Stimulated activated naive CD8-positive, alpha-beta T cell treated with anti-CD3 and anti-CD28 coated beads, Interleukin-15, Interleukin-2, amounts not matched to agents 100 U/mL and 50 U/mL, for 24 hours (primary cell): ENCODE data around the gene DNAH10.

Experiments used
- ATAC-seq: fragments of 150-1000 bp; cut with Tn5 transposase; one replicate; pipeline ENCODE4 v1.10.0; 2021
- DNase-seq: peaks from one replicate; pipeline ENCODE4 v3.0.0; 2021

The DNAH10 gene

GRCh38 chr12:123790905-123791467 is 28.9 kb downstream of the DNAH10 start:
- no peak for DNase-seq

GRCh38 chr12:123794027-123794426 is 31.9 kb downstream of the DNAH10 start:
- DNase-seq = no peak
- no peak for ATAC-seq

More at GRCh38 chr12:123790905-123791467, 28.9 kb downstream of the DNAH10 start:
- ATAC-seq = no peak

- ATAC-seq = no peak
- no peak for DNase-seq
Measured at GRCh38 chr12:123798518-123798917, 36.4 kb downstream of the DNAH10 start.

DNA sequence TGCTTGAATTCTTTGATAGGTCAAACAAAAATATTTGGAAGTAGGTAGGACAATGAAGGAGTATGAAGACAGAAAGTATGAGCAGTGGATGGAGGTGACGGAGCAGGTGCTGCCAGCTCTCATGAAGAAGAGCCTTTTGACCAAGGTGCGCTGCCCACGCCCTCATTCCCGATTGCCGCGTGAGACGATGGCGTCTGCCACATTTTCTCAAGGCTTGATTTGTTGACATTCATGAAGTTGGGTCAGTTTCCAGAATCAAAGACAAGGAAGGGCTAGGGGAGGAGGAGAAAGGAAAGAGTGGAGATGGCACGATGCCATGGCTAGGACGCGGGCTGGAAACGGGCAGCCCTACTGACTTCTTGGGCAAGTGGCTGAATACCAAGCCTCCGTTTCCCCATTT is 37.1 kb downstream of the DNAH10 start:
- ATAC-seq = no peak
- DNase-seq = no peak

DNA sequence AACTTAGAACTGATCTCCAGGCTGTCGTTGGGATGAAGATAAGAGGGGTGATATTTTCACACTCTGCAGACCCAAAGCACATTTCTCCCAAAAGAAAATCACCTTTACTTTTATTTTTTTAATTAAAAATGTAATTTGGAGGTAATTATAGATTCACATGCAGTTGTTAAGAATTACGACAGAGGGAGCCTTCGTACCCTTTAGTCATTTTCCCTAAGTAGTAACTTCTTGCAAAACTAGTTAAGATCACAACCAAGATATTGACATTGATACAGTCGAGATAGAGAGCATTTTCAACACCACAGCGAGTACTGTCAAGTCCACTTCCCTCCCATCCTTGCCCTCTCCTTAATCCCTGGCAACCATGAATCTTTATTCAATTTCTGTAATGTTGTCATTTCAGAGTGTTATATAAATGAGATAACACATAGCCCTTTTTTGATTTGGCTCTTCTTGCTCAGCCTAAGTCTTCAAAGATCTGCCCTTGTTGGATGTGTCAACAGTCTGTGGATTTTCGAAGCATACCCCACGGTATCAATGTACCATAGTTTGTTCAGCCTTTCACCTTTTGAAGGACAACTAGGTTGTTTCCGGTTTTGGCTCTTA is 39.6 kb downstream of the DNAH10 start:
- DNase-seq = no peak

DNA sequence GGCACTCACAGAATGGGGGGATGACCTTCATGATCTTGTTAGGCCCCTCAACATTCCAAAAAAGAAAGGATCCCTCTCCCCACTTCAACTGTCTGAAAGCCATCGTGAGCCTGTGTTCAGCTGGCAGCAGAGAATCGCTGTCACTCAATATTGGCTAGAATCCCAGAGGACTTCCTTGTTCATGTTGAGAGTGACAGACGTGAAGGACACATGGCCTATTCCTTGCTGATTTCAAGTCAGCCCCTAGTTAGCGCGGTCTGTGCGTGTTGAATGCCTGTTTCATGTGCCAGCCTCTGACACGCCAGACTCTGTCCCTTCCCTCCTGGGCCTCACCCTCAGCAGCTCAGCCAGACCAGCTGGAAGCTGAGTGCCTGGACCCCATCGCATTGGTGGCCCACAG is 43.1 kb downstream of the DNAH10 start:
- ATAC-seq (no peak), DNase-seq (no peak)

More for the DNA sequence above, 39.6 kb downstream of the DNAH10 start:
- no peak for ATAC-seq

GRCh38 chr12:123807002-123807401 is 44.9 kb downstream of the DNAH10 start:
- ATAC-seq (no peak), DNase-seq (no peak)

GRCh38 chr12:123807670-123808069 is 45.6 kb downstream of the DNAH10 start:
- DNase-seq (no peak), ATAC-seq (no peak)

GRCh38 chr12:123808167-123808566 is 46.1 kb downstream of the DNAH10 start:
- DNase-seq (no peak), ATAC-seq (no peak)

DNA sequence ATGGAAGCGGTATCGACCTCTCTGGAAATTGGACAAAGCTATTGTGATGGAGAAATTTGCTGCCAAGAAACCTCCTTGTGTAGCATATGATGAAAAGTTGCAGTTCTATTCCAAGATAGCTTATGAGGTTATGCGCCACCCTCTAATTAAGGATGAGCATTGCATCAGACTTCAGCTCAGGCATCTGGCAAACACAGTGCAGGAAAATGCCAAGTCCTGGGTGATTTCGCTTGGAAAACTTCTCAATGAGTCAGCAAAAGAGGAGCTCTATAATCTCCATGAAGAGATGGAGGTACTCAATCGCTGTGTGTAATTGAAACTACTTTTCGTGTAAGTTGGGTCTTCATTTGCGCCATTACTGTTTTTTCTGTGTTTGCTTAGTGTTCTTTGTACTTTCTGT is 51.2 kb downstream of the DNAH10 start:
- ATAC-seq = no peak
- no peak for DNase-seq

- DNase-seq (no peak), ATAC-seq (no peak)
Measured at GRCh38 chr12:123815968-123816367, 53.9 kb downstream of the DNAH10 start.

- ATAC-seq = no peak
- DNase-seq = no peak
Measured at GRCh38 chr12:123816896-123817537, 54.9 kb downstream of the DNAH10 start.

- ATAC-seq = no peak
- DNase-seq = no peak
Measured at GRCh38 chr12:123822804-123823203, 60.7 kb downstream of the DNAH10 start.

DNA sequence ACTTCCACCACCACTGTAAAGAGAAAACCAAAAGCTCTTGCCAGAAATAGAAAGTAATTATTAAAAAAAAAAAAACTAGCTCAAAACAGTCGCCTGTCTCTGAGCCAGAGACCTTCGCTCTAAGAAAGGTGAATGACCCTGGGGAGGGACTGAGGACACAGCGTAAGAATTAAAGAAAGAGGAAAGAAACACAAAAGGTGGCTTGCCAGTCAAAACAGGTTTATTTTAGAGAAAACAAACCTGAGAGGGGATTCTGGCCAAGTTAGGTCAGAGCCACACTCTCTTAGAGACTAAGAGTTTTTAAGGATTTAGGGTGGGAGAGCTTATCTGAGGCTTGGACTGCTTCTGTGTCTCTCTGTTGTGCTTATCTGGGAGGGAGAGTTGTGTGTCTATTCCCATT is 66.0 kb downstream of the DNAH10 start:
- ATAC-seq (no peak), DNase-seq (no peak)

- ATAC-seq = no peak
- no peak for DNase-seq
Measured at GRCh38 chr12:123828854-123829547, 66.9 kb downstream of the DNAH10 start.

GRCh38 chr12:123829561-123829960 is 67.5 kb downstream of the DNAH10 start:
- DNase-seq (no peak), ATAC-seq (no peak)

DNA sequence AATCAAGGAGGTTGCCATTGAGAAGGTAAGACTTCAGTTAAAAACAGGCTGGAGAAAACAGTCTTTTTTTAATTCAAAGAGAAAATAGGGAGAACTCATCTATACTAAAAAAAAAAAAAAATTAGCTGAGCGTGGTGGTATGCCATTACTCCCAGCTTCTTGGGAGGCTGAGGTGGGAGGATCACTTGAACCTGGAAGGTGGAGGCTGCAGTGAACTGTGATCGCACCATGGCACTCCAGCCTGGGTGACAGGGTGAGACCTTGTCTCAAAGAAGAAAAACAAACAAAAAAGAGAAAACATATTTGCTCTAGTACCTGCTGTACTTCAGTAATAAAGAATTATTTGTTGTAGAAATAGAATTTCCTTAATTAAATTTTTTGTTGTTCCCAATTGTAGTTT is 68.6 kb downstream of the DNAH10 start:
- no peak for ATAC-seq
- no peak for DNase-seq

DNA sequence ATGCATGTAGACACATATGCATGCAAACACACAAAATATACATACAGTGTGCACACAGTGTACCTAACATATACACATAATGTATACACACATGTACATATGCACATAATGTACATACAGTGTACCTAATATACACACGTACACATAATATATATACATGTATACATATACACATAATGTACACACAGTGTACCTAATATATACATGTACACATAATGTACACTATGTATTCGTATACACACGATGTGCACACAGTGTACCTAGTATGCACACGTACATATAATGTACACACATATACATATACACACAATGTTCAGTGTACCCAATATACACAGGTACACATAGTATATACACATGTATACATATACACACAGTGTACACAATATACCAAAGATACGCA is 70.0 kb downstream of the DNAH10 start:
- DNase-seq = no peak
- ATAC-seq = no peak

- ATAC-seq (no peak), DNase-seq (no peak)
Measured at GRCh38 chr12:123833830-123834229, 71.7 kb downstream of the DNAH10 start.

DNA sequence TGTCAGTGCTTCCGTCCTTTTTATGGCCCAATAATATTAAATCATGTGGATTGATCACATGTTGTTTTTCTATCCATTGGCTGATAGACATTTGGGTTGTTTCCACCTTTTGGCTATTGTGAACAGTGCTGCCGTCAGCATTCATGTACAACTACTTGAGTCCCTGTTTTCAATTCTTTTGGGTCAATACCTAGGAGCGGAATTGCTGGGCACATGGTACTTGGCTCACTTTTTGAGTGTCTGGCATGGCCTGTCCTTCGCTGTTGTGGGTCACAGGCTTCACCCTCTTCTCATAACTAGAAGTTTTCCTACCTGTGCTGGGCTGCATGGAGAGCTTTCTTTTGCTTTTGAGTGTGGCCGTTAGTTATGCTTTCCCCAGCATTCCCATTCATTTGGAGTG is 72.7 kb downstream of the DNAH10 start:
- DNase-seq (no peak), ATAC-seq (no peak)

GRCh38 chr12:123836292-123836691 is 74.2 kb downstream of the DNAH10 start:
- DNase-seq (no peak), ATAC-seq (no peak)

DNA sequence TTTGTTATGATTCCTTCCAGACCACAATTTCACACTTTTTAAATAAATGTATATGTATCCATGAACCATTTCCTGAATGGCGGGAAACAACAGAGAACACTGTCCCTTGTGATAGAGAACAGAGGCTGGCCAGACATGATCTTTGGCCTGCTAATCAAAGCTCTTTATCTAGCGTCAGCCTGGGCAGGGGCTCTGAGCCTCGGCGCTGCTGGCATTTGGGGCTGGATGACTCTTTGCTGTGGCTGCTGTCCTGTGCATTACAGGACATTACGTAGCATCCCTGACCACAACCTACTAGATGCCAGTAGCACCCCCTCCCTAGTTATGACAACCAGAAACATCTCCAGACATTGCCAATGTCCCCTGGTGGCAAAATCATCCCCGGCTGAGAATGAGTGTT is 77.7 kb downstream of the DNAH10 start:
- no peak for ATAC-seq

DNA sequence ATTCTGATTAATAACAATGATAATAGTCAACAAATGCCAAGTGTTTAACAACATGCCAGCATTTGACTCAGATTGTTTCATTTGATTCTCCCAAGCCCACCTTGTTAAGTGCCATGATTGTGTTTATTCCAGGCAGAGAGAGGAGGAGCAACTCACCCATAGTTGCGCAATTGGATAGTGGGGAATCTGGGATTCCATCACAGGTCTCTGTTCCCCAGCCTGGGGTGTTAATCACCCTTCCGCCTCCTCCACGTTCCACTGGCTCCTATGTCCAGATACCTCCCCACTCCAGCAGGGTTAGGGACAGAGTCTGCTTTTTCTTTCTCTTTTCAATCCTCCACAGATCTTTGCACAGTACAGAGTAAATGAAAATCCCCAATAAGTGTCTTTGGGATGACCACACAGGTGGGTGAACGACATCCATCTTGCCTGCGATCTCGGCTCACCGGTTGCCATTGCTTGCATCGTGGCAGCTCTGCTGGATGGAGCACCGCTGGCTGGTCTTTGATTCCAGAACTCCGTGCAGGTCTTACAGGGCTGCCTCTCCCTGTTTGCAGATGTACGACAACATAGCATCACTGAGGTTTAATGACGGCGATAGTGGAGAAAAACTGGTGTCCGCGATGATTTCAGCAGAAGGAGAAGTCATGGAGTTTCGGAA is 78.8 kb downstream of the DNAH10 start:
- no peak for ATAC-seq
- no peak for DNase-seq

More for the DNA sequence above, 77.7 kb downstream of the DNAH10 start:
- DNase-seq = no peak
